WTC11 (cell line): ENCODE results near the gene OR4D2. TPM values are rescaled to one million over a fixed set of nuclear protein-coding genes. Genes with fewer than 3 reads are reported as not detected.

Experiments used
- CDX4 ChIP-seq: fragments of 250-450 bp; sonication (Bioruptor Pico); IDR thresholded peaks from 2 replicates; pipeline ENCODE4 v1.9.0; 2021; ENCODE audit warnings: moderate library complexity, mild to moderate bottlenecking, inconsistent platforms, borderline replicate concordance
- CREB1 ChIP-seq: sonication (generic); formaldehyde crosslinking; IDR thresholded peaks from 2 replicates; pipeline ENCODE4 v1.8.0; 2023; ENCODE audit warnings: mild to moderate bottlenecking, missing genetic modification reagents
- E2F1 ChIP-seq: sonication (generic); formaldehyde crosslinking; IDR thresholded peaks from 2 replicates; pipeline ENCODE4 v1.8.0; 2022; ENCODE audit warnings: mild to moderate bottlenecking, missing genetic modification reagents
- ELF4 ChIP-seq: sonication (generic); formaldehyde crosslinking; IDR thresholded peaks from 2 replicates; pipeline ENCODE4 v1.8.1; 2022; ENCODE audit warnings: low read depth, mild to moderate bottlenecking, moderate library complexity, missing genetic modification reagents
- GABPB1 ChIP-seq: sonication (generic); formaldehyde crosslinking; IDR thresholded peaks from 2 replicates; pipeline ENCODE4 v1.8.1; 2023; ENCODE audit warnings: mild to moderate bottlenecking, missing genetic modification reagents
- GRHL2 ChIP-seq: fragments of 250-450 bp; sonication (Bioruptor Pico); IDR thresholded peaks from 2 replicates; pipeline ENCODE4 v1.8.0; 2022; ENCODE audit warnings: mild to moderate bottlenecking, moderate library complexity; ENCODE audit not compliant: insufficient replicate concordance, severe bottlenecking
- HMGA2 ChIP-seq: fragments of 250-450 bp; sonication (Bioruptor Pico); IDR thresholded peaks from 2 replicates; pipeline ENCODE4 v1.4.0; 2021; ENCODE audit warnings: mild to moderate bottlenecking, moderate library complexity
- MXD4 ChIP-seq: fragments of 250-450 bp; sonication (Bioruptor Pico); IDR thresholded peaks from 2 replicates; pipeline ENCODE4 v1.8.0; 2021; ENCODE audit warnings: mild to moderate bottlenecking, moderate library complexity, borderline replicate concordance
- MYBL2 ChIP-seq: sonication (generic); formaldehyde crosslinking; IDR thresholded peaks from 2 replicates; pipeline ENCODE4 v1.8.1; 2023; ENCODE audit warnings: mild to moderate bottlenecking, moderate library complexity, missing genetic modification reagents
- NFE2L1 ChIP-seq: sonication (generic); formaldehyde crosslinking; IDR thresholded peaks from 2 replicates; pipeline ENCODE4 v1.8.1; 2023; ENCODE audit warnings: missing genetic modification reagents
- NR3C1 ChIP-seq: sonication (generic); formaldehyde crosslinking; conservative IDR thresholded peaks from 2 replicates; pipeline ENCODE4 v1.8.1; 2023; ENCODE audit warnings: low read depth, mild to moderate bottlenecking, missing genetic modification reagents
- SMAD4 ChIP-seq: sonication (generic); formaldehyde crosslinking; IDR thresholded peaks from 2 replicates; pipeline ENCODE4 v1.8.0; 2022; ENCODE audit warnings: mild to moderate bottlenecking, missing genetic modification reagents
- ZBTB43 ChIP-seq: sonication (generic); formaldehyde crosslinking; IDR thresholded peaks from 2 replicates; pipeline ENCODE4 v1.8.1; 2023; ENCODE audit warnings: mild to moderate bottlenecking, missing genetic modification reagents
- ZMAT4 ChIP-seq: fragments of 250-450 bp; sonication (Bioruptor Pico); IDR thresholded peaks from 2 replicates; pipeline ENCODE4 v1.9.0; 2021; ENCODE audit warnings: mild to moderate bottlenecking
- ZNF138 ChIP-seq: sonication (generic); formaldehyde crosslinking; conservative IDR thresholded peaks from 2 replicates; pipeline ENCODE4 v1.8.1; 2022; ENCODE audit warnings: mild to moderate bottlenecking, moderate library complexity, missing genetic modification reagents
- ZNF416 ChIP-seq: fragments of 250-450 bp; sonication (Bioruptor Pico); IDR thresholded peaks from 2 replicates; pipeline ENCODE4 v1.9.0; 2021; ENCODE audit warnings: mild to moderate bottlenecking, inconsistent platforms
- total RNA-seq: library from RNA; stranded (reverse); gene quantifications from 3 replicates; pipeline ENCODE4 v1.2.3, GENCODE V29; 2021
- TF ChIP-seq, protein P1 (sequence below): sonication (generic); formaldehyde crosslinking; IDR thresholded peaks from 2 replicates; pipeline ENCODE4 v1.8.1; 2022; ENCODE audit warnings: mild to moderate bottlenecking, missing genetic modification reagents, moderate library complexity, borderline replicate concordance
- TF ChIP-seq, protein P2 (sequence below): sonication (generic); formaldehyde crosslinking; IDR thresholded peaks from 2 replicates; pipeline ENCODE4 v1.8.0; 2022; ENCODE audit warnings: mild to moderate bottlenecking, missing genetic modification reagents
- TF ChIP-seq, protein P3 (sequence below): fragments of 200-600 bp; IDR thresholded peaks from 2 replicates; pipeline ENCODE4 v1.8.0; 2022; ENCODE audit warnings: antibody characterized with exemption
- TF ChIP-seq, protein P4 (sequence below): fragments of 250-450 bp; sonication (Bioruptor Pico); IDR thresholded peaks from 2 replicates; pipeline ENCODE4 v1.9.0; 2021; ENCODE audit warnings: mild to moderate bottlenecking
- TF ChIP-seq, protein P5 (sequence below): fragments of 250-450 bp; sonication (Bioruptor Pico); conservative IDR thresholded peaks from 2 replicates; pipeline ENCODE4 v1.9.0; 2021; ENCODE audit warnings: mild to moderate bottlenecking
- TF ChIP-seq, protein P6 (sequence below): sonication (generic); formaldehyde crosslinking; IDR thresholded peaks from 2 replicates; pipeline ENCODE4 v1.8.1; 2023; ENCODE audit warnings: mild to moderate bottlenecking, missing genetic modification reagents, moderate library complexity

OR4D2 gene
- total RNA-seq, 1 experiment from 2014 or later = not detected

GRCh38 chr17:58156839-58157803 lies 9.7 kb upstream of the OR4D2 start (continued):
- TF ChIP-seq MYBL2 (CRISPR knock-in tag) = peak; percentile 80
- TF ChIP-seq, protein P1, sequence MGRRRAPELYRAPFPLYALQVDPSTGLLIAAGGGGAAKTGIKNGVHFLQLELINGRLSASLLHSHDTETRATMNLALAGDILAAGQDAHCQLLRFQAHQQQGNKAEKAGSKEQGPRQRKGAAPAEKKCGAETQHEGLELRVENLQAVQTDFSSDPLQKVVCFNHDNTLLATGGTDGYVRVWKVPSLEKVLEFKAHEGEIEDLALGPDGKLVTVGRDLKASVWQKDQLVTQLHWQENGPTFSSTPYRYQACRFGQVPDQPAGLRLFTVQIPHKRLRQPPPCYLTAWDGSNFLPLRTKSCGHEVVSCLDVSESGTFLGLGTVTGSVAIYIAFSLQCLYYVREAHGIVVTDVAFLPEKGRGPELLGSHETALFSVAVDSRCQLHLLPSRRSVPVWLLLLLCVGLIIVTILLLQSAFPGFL = no peak
- TF ChIP-seq CDX4 (CRISPR knock-in tag) = no peak
- TF ChIP-seq, protein P2, sequence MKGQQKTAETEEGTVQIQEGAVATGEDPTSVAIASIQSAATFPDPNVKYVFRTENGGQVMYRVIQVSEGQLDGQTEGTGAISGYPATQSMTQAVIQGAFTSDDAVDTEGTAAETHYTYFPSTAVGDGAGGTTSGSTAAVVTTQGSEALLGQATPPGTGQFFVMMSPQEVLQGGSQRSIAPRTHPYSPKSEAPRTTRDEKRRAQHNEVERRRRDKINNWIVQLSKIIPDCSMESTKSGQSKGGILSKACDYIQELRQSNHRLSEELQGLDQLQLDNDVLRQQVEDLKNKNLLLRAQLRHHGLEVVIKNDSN (CRISPR knock-in tag) = peak; percentile 78
- TF ChIP-seq GABPB1 (CRISPR knock-in tag) = no peak
- peak; percentile 36; the same call in 1 of the 2 replicates for TF ChIP-seq NFE2L1 (CRISPR knock-in tag)
- no peak for TF ChIP-seq GRHL2 (CRISPR knock-in tag)
- TF ChIP-seq E2F1 = peak; percentile 55; the same call in 1 of the 2 replicates
- TF ChIP-seq ZBTB43 (CRISPR knock-in tag) = peak; percentile 75; the same call in 1 of the 2 replicates
- TF ChIP-seq, protein P3, sequence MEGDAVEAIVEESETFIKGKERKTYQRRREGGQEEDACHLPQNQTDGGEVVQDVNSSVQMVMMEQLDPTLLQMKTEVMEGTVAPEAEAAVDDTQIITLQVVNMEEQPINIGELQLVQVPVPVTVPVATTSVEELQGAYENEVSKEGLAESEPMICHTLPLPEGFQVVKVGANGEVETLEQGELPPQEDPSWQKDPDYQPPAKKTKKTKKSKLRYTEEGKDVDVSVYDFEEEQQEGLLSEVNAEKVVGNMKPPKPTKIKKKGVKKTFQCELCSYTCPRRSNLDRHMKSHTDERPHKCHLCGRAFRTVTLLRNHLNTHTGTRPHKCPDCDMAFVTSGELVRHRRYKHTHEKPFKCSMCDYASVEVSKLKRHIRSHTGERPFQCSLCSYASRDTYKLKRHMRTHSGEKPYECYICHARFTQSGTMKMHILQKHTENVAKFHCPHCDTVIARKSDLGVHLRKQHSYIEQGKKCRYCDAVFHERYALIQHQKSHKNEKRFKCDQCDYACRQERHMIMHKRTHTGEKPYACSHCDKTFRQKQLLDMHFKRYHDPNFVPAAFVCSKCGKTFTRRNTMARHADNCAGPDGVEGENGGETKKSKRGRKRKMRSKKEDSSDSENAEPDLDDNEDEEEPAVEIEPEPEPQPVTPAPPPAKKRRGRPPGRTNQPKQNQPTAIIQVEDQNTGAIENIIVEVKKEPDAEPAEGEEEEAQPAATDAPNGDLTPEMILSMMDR = no peak
- no peak for TF ChIP-seq SMAD4
- no peak for TF ChIP-seq MXD4
- no peak for TF ChIP-seq ZNF138
- no peak for TF ChIP-seq ELF4
- no peak for TF ChIP-seq HMGA2 (CRISPR knock-in tag)
- TF ChIP-seq, protein P4, sequence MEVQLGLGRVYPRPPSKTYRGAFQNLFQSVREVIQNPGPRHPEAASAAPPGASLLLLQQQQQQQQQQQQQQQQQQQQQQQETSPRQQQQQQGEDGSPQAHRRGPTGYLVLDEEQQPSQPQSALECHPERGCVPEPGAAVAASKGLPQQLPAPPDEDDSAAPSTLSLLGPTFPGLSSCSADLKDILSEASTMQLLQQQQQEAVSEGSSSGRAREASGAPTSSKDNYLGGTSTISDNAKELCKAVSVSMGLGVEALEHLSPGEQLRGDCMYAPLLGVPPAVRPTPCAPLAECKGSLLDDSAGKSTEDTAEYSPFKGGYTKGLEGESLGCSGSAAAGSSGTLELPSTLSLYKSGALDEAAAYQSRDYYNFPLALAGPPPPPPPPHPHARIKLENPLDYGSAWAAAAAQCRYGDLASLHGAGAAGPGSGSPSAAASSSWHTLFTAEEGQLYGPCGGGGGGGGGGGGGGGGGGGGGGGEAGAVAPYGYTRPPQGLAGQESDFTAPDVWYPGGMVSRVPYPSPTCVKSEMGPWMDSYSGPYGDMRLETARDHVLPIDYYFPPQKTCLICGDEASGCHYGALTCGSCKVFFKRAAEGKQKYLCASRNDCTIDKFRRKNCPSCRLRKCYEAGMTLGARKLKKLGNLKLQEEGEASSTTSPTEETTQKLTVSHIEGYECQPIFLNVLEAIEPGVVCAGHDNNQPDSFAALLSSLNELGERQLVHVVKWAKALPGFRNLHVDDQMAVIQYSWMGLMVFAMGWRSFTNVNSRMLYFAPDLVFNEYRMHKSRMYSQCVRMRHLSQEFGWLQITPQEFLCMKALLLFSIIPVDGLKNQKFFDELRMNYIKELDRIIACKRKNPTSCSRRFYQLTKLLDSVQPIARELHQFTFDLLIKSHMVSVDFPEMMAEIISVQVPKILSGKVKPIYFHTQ (CRISPR knock-in tag) = no peak
- TF ChIP-seq, protein P5, sequence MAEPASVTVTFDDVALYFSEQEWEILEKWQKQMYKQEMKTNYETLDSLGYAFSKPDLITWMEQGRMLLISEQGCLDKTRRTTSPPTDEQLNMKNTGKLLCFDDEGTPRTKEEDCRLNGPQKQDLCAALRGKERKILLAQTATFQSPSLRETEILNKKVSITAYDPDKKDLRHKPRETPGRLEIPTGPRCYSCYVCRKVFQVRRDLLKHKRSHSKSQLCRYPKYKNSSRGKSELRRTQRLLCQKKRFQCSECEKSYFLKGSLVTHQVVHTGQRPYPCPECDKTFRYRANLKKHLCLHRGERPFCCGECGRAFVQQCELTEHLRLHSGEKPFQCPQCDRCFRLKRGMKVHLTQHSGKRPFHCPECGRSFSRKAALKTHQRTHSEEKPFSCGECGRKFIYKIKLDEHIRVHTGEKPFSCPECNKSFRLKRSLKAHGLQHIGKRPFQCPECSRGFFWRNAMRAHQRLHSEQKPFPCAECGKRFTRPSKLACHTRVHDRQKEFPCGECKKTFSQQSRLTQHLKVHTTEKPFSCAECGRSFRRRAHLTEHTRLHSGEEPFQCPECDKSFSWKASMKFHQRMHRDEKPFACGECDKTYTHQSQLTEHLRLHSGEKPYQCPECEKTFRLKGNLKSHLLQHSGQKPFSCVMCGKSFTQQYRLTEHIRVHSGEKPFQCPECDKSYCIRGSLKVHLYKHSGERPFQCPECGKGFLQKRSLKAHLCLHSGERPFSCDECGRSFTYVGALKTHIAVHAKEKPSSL = no peak
- TF ChIP-seq, protein P6, sequence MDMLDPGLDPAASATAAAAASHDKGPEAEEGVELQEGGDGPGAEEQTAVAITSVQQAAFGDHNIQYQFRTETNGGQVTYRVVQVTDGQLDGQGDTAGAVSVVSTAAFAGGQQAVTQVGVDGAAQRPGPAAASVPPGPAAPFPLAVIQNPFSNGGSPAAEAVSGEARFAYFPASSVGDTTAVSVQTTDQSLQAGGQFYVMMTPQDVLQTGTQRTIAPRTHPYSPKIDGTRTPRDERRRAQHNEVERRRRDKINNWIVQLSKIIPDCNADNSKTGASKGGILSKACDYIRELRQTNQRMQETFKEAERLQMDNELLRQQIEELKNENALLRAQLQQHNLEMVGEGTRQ (CRISPR knock-in tag) = peak; percentile 66
- TF ChIP-seq CREB1 (CRISPR knock-in tag) = no peak
- TF ChIP-seq NR3C1 (CRISPR knock-in tag) = no peak; the same call in 1 of the 2 replicates
- TF ChIP-seq ZMAT4 (CRISPR knock-in tag) = no peak
- no peak for TF ChIP-seq ZNF416
